HEK293 (cell line): Measurements from ENCODE around the gene STK16.

Experiments
- HOXD13 ChIP-seq: sonication (generic); formaldehyde crosslinking; IDR thresholded peaks from 2 replicates; pipeline ENCODE4 v1.8.0; 2022; ENCODE audit warnings: missing genetic modification reagents, borderline replicate concordance
- MYNN ChIP-seq: fragments of 450-650 bp; formaldehyde crosslinking; IDR thresholded peaks from 2 replicates; pipeline ENCODE4 v1.5.1; 2016; ENCODE audit warnings: missing biosample characterization, missing genetic modification characterization, borderline replicate concordance
- SP3 ChIP-seq: fragments of 450-650 bp; formaldehyde crosslinking; IDR thresholded peaks from 2 replicates; pipeline ENCODE4 v1.5.1; 2016; ENCODE audit warnings: missing biosample characterization, missing genetic modification characterization
- ZBTB8A ChIP-seq: fragments of 450-650 bp; formaldehyde crosslinking; IDR thresholded peaks from 2 replicates; pipeline ENCODE4 v1.5.1; 2016; ENCODE audit warnings: missing biosample characterization, missing genetic modification characterization
- ZEB2 ChIP-seq: fragments of 450-650 bp; formaldehyde crosslinking; IDR thresholded peaks from 2 replicates; pipeline ENCODE4 v1.5.1; 2016; ENCODE audit warnings: missing biosample characterization, missing genetic modification characterization
- ZNF10 ChIP-seq: fragments of 450-650 bp; formaldehyde crosslinking; IDR thresholded peaks from 2 replicates; pipeline ENCODE4 v1.5.1; 2017; ENCODE audit warnings: missing biosample characterization, missing genetic modification characterization
- ZNF132 ChIP-seq: fragments of 450-650 bp; formaldehyde crosslinking; IDR thresholded peaks from 2 replicates; pipeline ENCODE4 v1.5.1; 2017; ENCODE audit warnings: missing biosample characterization, missing genetic modification characterization, borderline replicate concordance
- ZNF148 ChIP-seq: fragments of 450-650 bp; formaldehyde crosslinking; IDR thresholded peaks from 2 replicates; pipeline ENCODE4 v1.5.0; 2017; ENCODE audit warnings: missing biosample characterization, missing genetic modification characterization, borderline replicate concordance
- ZNF174 ChIP-seq: fragments of 450-650 bp; formaldehyde crosslinking; IDR thresholded peaks from 2 replicates; pipeline ENCODE4 v1.5.0; 2017; ENCODE audit warnings: missing biosample characterization, mild to moderate bottlenecking, missing genetic modification characterization
- ZNF354C ChIP-seq: fragments of 450-650 bp; formaldehyde crosslinking; IDR thresholded peaks from 2 replicates; pipeline ENCODE4 v1.5.1; 2016; ENCODE audit warnings: missing biosample characterization, missing genetic modification characterization, low read depth, borderline replicate concordance
- ZNF398 ChIP-seq: fragments of 450-650 bp; formaldehyde crosslinking; IDR thresholded peaks from 2 replicates; pipeline ENCODE4 v1.5.1; 2017; ENCODE audit warnings: missing biosample characterization, missing genetic modification characterization
- ZNF433 ChIP-seq: fragments of 450-650 bp; formaldehyde crosslinking; IDR thresholded peaks from 2 replicates; pipeline ENCODE4 v1.5.1; 2016; ENCODE audit warnings: missing biosample characterization, missing genetic modification characterization, low read depth
- ZNF585B ChIP-seq: fragments of 450-650 bp; formaldehyde crosslinking; IDR thresholded peaks from 2 replicates; pipeline ENCODE4 v1.5.1; 2016; ENCODE audit warnings: missing biosample characterization, missing genetic modification characterization
- ZNF670 ChIP-seq: fragments of 450-650 bp; formaldehyde crosslinking; IDR thresholded peaks from 2 replicates; pipeline ENCODE4 v1.5.1; 2016; ENCODE audit warnings: missing biosample characterization, missing genetic modification characterization, low read depth
- ZNF830 ChIP-seq: fragments of 450-650 bp; IDR thresholded peaks from 2 replicates; pipeline ENCODE4 v1.5.0; 2018; ENCODE audit warnings: missing biosample characterization, missing genetic modification characterization, low read depth, mild to moderate bottlenecking, moderate library complexity
- ZSCAN16 ChIP-seq: fragments of 450-650 bp; formaldehyde crosslinking; IDR thresholded peaks from 2 replicates; pipeline ENCODE4 v1.5.1; 2016; ENCODE audit warnings: missing biosample characterization, missing genetic modification characterization
- ZSCAN23 ChIP-seq: fragments of 450-650 bp; formaldehyde crosslinking; IDR thresholded peaks from 2 replicates; pipeline ENCODE4 v1.5.1; 2016; ENCODE audit warnings: missing biosample characterization, missing genetic modification characterization
- TF ChIP-seq, protein P1 (sequence below): fragments of 450-650 bp; formaldehyde crosslinking; IDR thresholded peaks from 2 replicates; pipeline ENCODE4 v1.5.1; 2016; ENCODE audit warnings: missing biosample characterization, missing genetic modification characterization, low read depth
- TF ChIP-seq, protein P2 (sequence below): fragments of 450-650 bp; formaldehyde crosslinking; IDR thresholded peaks from 2 replicates; pipeline ENCODE4 v1.5.1; 2016; ENCODE audit warnings: missing biosample characterization, missing genetic modification characterization, borderline replicate concordance
- TF ChIP-seq, protein P3 (sequence below): fragments of 450-650 bp; formaldehyde crosslinking; IDR thresholded peaks from 2 replicates; pipeline ENCODE4 v1.5.1; 2016; ENCODE audit warnings: missing biosample characterization, missing genetic modification characterization
- TF ChIP-seq, protein P4 (sequence below): sonication (generic); formaldehyde crosslinking; IDR thresholded peaks from 2 replicates; pipeline ENCODE4 v1.8.1; 2022; ENCODE audit warnings: mild to moderate bottlenecking, moderate library complexity, missing genetic modification reagents

Gene STK16

DNA sequence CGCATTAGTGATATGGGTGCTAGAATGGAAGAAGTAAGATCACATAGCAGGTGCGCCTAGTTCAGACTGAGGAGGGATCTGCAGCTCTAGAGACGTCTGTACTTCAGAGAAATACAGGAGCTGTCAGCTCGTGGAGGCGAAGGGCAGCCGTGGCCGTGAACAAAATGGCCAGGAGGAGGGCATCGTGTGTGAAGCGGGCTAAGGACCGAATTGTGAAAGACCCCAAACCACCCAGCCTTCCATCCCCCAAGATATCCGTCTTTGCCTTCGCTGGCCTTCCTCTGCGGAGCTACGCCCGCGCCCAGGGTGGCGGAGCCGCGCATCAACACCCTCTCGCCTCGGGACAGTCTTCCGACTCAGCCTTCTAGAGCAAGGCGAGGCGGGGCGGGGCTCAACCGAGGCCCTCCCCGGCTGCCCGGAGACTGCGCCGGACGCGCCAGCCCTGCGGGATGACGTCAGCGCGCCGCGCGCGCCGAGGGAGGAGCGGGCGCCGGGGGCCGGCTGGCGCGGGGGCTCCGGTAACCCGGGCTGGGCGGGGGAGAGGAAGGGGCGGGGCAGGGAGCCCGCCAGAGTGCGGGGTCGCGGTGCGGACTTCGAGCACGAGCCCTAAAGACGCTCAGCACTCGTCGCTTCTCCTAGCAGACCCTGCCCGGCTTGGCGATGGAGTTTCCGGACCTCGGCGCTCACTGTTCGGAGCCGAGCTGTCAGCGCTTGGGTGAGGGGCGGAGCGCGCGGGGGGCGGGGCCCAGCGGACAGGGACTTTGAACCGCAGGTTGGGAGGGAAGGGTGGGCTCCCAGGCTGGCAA is 38.7 kb upstream of the STK16 start, which contains the start of gene ZFAND2B (continued):
- TF ChIP-seq ZNF148 (no peak), ZNF10 (tag by site-specific recombination) (no peak), ZSCAN16 (tag by site-specific recombination) (no peak), ZNF398 (tag by site-specific recombination) (no peak), SP3 (tag by site-specific recombination) (peak; percentile 80), MYNN (tag by site-specific recombination) (no peak), ZNF174 (no peak), ZNF830 (no peak), ZNF670 (tag by site-specific recombination) (no peak), ZSCAN23 (tag by site-specific recombination) (no peak), ZNF132 (tag by site-specific recombination) (no peak), ZBTB8A (tag by site-specific recombination) (peak; percentile 88), ZNF354C (tag by site-specific recombination) (no peak), ZEB2 (no peak; the same call in 1 of the 2 replicates), ZNF433 (tag by site-specific recombination) (no peak), HOXD13 (CRISPR knock-in tag) (no peak), ZNF585B (tag by site-specific recombination) (no peak)
- TF ChIP-seq, protein P1, sequence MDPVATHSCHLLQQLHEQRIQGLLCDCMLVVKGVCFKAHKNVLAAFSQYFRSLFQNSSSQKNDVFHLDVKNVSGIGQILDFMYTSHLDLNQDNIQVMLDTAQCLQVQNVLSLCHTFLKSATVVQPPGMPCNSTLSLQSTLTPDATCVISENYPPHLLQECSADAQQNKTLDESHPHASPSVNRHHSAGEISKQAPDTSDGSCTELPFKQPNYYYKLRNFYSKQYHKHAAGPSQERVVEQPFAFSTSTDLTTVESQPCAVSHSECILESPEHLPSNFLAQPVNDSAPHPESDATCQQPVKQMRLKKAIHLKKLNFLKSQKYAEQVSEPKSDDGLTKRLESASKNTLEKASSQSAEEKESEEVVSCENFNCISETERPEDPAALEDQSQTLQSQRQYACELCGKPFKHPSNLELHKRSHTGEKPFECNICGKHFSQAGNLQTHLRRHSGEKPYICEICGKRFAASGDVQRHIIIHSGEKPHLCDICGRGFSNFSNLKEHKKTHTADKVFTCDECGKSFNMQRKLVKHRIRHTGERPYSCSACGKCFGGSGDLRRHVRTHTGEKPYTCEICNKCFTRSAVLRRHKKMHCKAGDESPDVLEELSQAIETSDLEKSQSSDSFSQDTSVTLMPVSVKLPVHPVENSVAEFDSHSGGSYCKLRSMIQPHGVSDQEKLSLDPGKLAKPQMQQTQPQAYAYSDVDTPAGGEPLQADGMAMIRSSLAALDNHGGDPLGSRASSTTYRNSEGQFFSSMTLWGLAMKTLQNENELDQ = no peak
- TF ChIP-seq, protein P2, sequence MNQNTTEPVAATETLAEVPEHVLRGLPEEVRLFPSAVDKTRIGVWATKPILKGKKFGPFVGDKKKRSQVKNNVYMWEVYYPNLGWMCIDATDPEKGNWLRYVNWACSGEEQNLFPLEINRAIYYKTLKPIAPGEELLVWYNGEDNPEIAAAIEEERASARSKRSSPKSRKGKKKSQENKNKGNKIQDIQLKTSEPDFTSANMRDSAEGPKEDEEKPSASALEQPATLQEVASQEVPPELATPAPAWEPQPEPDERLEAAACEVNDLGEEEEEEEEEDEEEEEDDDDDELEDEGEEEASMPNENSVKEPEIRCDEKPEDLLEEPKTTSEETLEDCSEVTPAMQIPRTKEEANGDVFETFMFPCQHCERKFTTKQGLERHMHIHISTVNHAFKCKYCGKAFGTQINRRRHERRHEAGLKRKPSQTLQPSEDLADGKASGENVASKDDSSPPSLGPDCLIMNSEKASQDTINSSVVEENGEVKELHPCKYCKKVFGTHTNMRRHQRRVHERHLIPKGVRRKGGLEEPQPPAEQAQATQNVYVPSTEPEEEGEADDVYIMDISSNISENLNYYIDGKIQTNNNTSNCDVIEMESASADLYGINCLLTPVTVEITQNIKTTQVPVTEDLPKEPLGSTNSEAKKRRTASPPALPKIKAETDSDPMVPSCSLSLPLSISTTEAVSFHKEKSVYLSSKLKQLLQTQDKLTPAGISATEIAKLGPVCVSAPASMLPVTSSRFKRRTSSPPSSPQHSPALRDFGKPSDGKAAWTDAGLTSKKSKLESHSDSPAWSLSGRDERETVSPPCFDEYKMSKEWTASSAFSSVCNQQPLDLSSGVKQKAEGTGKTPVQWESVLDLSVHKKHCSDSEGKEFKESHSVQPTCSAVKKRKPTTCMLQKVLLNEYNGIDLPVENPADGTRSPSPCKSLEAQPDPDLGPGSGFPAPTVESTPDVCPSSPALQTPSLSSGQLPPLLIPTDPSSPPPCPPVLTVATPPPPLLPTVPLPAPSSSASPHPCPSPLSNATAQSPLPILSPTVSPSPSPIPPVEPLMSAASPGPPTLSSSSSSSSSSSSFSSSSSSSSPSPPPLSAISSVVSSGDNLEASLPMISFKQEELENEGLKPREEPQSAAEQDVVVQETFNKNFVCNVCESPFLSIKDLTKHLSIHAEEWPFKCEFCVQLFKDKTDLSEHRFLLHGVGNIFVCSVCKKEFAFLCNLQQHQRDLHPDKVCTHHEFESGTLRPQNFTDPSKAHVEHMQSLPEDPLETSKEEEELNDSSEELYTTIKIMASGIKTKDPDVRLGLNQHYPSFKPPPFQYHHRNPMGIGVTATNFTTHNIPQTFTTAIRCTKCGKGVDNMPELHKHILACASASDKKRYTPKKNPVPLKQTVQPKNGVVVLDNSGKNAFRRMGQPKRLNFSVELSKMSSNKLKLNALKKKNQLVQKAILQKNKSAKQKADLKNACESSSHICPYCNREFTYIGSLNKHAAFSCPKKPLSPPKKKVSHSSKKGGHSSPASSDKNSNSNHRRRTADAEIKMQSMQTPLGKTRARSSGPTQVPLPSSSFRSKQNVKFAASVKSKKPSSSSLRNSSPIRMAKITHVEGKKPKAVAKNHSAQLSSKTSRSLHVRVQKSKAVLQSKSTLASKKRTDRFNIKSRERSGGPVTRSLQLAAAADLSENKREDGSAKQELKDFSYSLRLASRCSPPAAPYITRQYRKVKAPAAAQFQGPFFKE (tag by site-specific recombination) = no peak
- TF ChIP-seq, protein P3, sequence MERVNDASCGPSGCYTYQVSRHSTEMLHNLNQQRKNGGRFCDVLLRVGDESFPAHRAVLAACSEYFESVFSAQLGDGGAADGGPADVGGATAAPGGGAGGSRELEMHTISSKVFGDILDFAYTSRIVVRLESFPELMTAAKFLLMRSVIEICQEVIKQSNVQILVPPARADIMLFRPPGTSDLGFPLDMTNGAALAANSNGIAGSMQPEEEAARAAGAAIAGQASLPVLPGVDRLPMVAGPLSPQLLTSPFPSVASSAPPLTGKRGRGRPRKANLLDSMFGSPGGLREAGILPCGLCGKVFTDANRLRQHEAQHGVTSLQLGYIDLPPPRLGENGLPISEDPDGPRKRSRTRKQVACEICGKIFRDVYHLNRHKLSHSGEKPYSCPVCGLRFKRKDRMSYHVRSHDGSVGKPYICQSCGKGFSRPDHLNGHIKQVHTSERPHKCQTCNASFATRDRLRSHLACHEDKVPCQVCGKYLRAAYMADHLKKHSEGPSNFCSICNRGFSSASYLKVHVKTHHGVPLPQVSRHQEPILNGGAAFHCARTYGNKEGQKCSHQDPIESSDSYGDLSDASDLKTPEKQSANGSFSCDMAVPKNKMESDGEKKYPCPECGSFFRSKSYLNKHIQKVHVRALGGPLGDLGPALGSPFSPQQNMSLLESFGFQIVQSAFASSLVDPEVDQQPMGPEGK (tag by site-specific recombination) = peak; percentile 84
- TF ChIP-seq, protein P4, sequence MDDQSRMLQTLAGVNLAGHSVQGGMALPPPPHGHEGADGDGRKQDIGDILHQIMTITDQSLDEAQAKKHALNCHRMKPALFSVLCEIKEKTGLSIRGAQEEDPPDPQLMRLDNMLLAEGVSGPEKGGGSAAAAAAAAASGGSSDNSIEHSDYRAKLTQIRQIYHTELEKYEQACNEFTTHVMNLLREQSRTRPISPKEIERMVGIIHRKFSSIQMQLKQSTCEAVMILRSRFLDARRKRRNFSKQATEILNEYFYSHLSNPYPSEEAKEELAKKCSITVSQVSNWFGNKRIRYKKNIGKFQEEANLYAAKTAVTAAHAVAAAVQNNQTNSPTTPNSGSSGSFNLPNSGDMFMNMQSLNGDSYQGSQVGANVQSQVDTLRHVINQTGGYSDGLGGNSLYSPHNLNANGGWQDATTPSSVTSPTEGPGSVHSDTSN (CRISPR knock-in tag) = peak; percentile 75; the same call in 1 of the 2 replicates
